GM23338 (cell line): ENCODE measurements around the gene MYOF. TPM values are rescaled to one million over a fixed set of nuclear protein-coding genes. Genes with fewer than 3 reads are reported as not detected.

Experiments used
- ATAC-seq: fragments of 200-7000 bp; cut with Tn5 transposase; 3 replicates; pipeline ENCODE4 v1.9.1; 2020
- DNase-seq: peaks from one replicate; pipeline ENCODE4 v3.0.0-alpha.2; 2015; ENCODE audit warnings: low spot score
- H2AFZ ChIP-seq: fragments of 200-600 bp; sonication (generic); 2 replicates; pipeline ENCODE4 v1.8.0; 2016; ENCODE audit warnings: antibody characterized with exemption, mild to moderate bottlenecking, moderate library complexity
- H3F3A ChIP-seq: fragments of 200-600 bp; sonication (generic); replicated peaks from 2 replicates; pipeline ENCODE4 v1.8.0; 2017; ENCODE audit warnings: antibody characterized with exemption, mixed run types, low read depth
- H3K27ac ChIP-seq: fragments of 200-600 bp; sonication (generic); 2 replicates; pipeline ENCODE4 v1.6.1; 2016; ENCODE audit warnings: low read depth
- H3K27me3 ChIP-seq: fragments of 200-600 bp; sonication (generic); 2 replicates; pipeline ENCODE4 v1.8.0; 2016; ENCODE audit warnings: mild to moderate bottlenecking, mixed run types, moderate library complexity; ENCODE audit not compliant: insufficient read depth
- H3K36me3 ChIP-seq: fragments of 200-600 bp; sonication (generic); 2 replicates; pipeline ENCODE4 v1.8.0; 2016; ENCODE audit warnings: mild to moderate bottlenecking; ENCODE audit not compliant: insufficient read depth
- H3K4me1 ChIP-seq: fragments of 200-600 bp; sonication (generic); 2 replicates; pipeline ENCODE4 v1.8.0; 2016; ENCODE audit warnings: mild to moderate bottlenecking, moderate library complexity; ENCODE audit not compliant: insufficient read depth
- H3K4me2 ChIP-seq: fragments of 200-600 bp; sonication (generic); 2 replicates; pipeline ENCODE4 v1.7.1; 2017; ENCODE audit warnings: mixed run types
- H3K4me3 ChIP-seq: fragments of 200-600 bp; sonication (generic); 2 replicates; pipeline ENCODE4 v1.6.1; 2016; ENCODE audit warnings: mixed run types
- H3K79me2 ChIP-seq: fragments of 200-600 bp; sonication (generic); replicated peaks from 2 replicates; pipeline ENCODE4 v1.8.0; 2017; ENCODE audit warnings: mild to moderate bottlenecking; ENCODE audit not compliant: insufficient read depth
- H3K9me2 ChIP-seq: fragments of 200-600 bp; sonication (generic); 2 replicates; pipeline ENCODE4 v1.8.0; 2017; ENCODE audit not compliant: insufficient read depth
- H4K20me1 ChIP-seq: fragments of 200-600 bp; sonication (generic); replicated peaks from 2 replicates; pipeline ENCODE4 v1.8.0; 2017; ENCODE audit warnings: mild to moderate bottlenecking; ENCODE audit not compliant: insufficient read depth
- H3K27ac Mint-ChIP-seq: 2 replicates; pipeline ENCODE4 v1.8.0; 2020; ENCODE audit warnings: inconsistent platforms, mild to moderate bottlenecking, moderate library complexity, mixed read lengths
- H3K27me3 Mint-ChIP-seq: 3 replicates; pipeline ENCODE4 v1.8.0; 2022; ENCODE audit warnings: low read depth, mild to moderate bottlenecking, moderate library complexity, mixed read lengths, inconsistent platforms; ENCODE audit not compliant: insufficient read depth, poor library complexity
- H3K36me3 Mint-ChIP-seq: 3 replicates; pipeline ENCODE4 v1.8.0; 2021; ENCODE audit warnings: low read depth, mild to moderate bottlenecking, inconsistent platforms, moderate library complexity, mixed read lengths
- H3K4me1 Mint-ChIP-seq: 3 replicates; pipeline ENCODE4 v1.8.0; 2020; ENCODE audit warnings: mild to moderate bottlenecking, inconsistent platforms, mixed read lengths
- H3K4me3 Mint-ChIP-seq: 3 replicates; pipeline ENCODE4 v1.8.0; 2021; ENCODE audit warnings: moderate library complexity, mild to moderate bottlenecking, inconsistent platforms, mixed read lengths
- H3K9me3 Mint-ChIP-seq: 3 replicates; pipeline ENCODE4 v1.8.0; 2020; ENCODE audit warnings: moderate library complexity, mild to moderate bottlenecking, inconsistent platforms, mixed read lengths
- CREB1 ChIP-seq: fragments of 250-450 bp; sonication (Bioruptor Pico); IDR thresholded peaks from 2 replicates; pipeline ENCODE4 v1.5.0; 2020; ENCODE audit warnings: low read depth, mild to moderate bottlenecking, moderate library complexity
- CTCF ChIP-seq, 2 experiments: fragments of 200-600 bp in 1 of 2; sonication (generic) in 1 of 2; conservative IDR thresholded peaks; 2 replicates each; pipeline versions ENCODE4 v1.5.1 to v1.6.1; 2016 to 2017; ENCODE audit warnings: antibody characterized with exemption in 2 of 2, low read depth in 2 of 2, mild to moderate bottlenecking in 2 of 2, moderate library complexity in 1 of 2
- ETS1 ChIP-seq: IDR thresholded peaks from 2 replicates; pipeline ENCODE4 v1.6.1; 2016; ENCODE audit warnings: antibody characterized with exemption
- EZH2 ChIP-seq: fragments of 200-600 bp; sonication (generic); IDR thresholded peaks from one replicate; pipeline ENCODE4 v1.8.0; 2017; ENCODE audit warnings: antibody characterized with exemption, mild to moderate bottlenecking, low read depth; ENCODE audit not compliant: unreplicated experiment
- EZH2phosphoT487 ChIP-seq: fragments of 200-600 bp; sonication (generic); IDR thresholded peaks from one replicate; pipeline ENCODE4 v1.8.1; 2018; ENCODE audit warnings: antibody characterized with exemption; ENCODE audit not compliant: unreplicated experiment
- JUNB ChIP-seq: IDR thresholded peaks from one replicate; pipeline ENCODE4 v1.6.1; 2016; ENCODE audit warnings: antibody characterized with exemption; ENCODE audit not compliant: unreplicated experiment
- NANOG ChIP-seq: IDR thresholded peaks from 2 replicates; pipeline ENCODE4 v1.6.1; 2016; ENCODE audit warnings: antibody characterized with exemption, borderline replicate concordance
- POLR2AphosphoS5 ChIP-seq: IDR thresholded peaks from 2 replicates; pipeline ENCODE4 v1.6.1; 2016; ENCODE audit warnings: antibody characterized with exemption, low read depth
- REST ChIP-seq: IDR thresholded peaks from one replicate; pipeline ENCODE4 v1.6.1; 2018; ENCODE audit warnings: antibody characterized with exemption; ENCODE audit not compliant: unreplicated experiment
- STAT1 ChIP-seq: IDR thresholded peaks from one replicate; pipeline ENCODE4 v1.6.1; 2016; ENCODE audit warnings: antibody characterized with exemption; ENCODE audit not compliant: unreplicated experiment
- ZNF114 ChIP-seq: fragments of 250-450 bp; sonication (Bioruptor Pico); IDR thresholded peaks from 2 replicates; pipeline ENCODE4 v1.5.0; 2020; ENCODE audit warnings: mild to moderate bottlenecking, moderate library complexity
- ZNF331 ChIP-seq: fragments of 250-450 bp; sonication (Bioruptor Pico); IDR thresholded peaks from 2 replicates; pipeline ENCODE4 v1.5.0; 2020; ENCODE audit warnings: low read depth, mild to moderate bottlenecking, moderate library complexity
- ZNF462 ChIP-seq: fragments of 250-450 bp; sonication (Bioruptor Pico); IDR thresholded peaks from 2 replicates; pipeline ENCODE4 v1.5.0; 2020; ENCODE audit warnings: mild to moderate bottlenecking, moderate library complexity
- polyA plus RNA-seq: library from polyadenylated mRNA; unstranded; fragments of >200 nt; fragmentation: Nextera tagmentation; extraction: Ambion mirVana; gene quantifications from 2 replicates; pipeline ENCODE4 v1.2.1, GENCODE V29; 2016
- total RNA-seq: library from RNA; depleted of rRNA; stranded (reverse); fragments of >200 nt; shearing (Covaris generic); gene quantifications from 2 replicates; pipeline ENCODE4 v1.2.3, GENCODE V29; 2014

The MYOF gene
- total and polyA plus RNA-seq, 2 experiments from 2014 or later, result 0.82 to 1.4 TPM

GRCh38 chr10:93299195-93299594 is 182.9 kb downstream of the MYOF start:
- H3K9me3 Mint-ChIP-seq, result no peaks in the 10 kb centered on the region; the same call in 2 of the 3 replicates
- H3K27ac ChIP-seq, result peak overlapping the region; percentile 7; the same call in 1 of the 2 replicates
- DNase-seq, result peak; percentile 33
- H3K27ac Mint-ChIP-seq, result no peak overlapping the region; the same call in 1 of the 2 replicates
- no peak for ATAC-seq
- no peaks in the 10 kb centered on the region for H3K9me2 ChIP-seq
- no peaks in the 10 kb centered on the region for H3K36me3 ChIP-seq
- no peak overlapping the region for H3K4me3 Mint-ChIP-seq
- no peaks in the 10 kb centered on the region for H3F3A ChIP-seq
- no peaks in the 10 kb centered on the region for H3K27me3 ChIP-seq
- H2AFZ ChIP-seq, result no peak overlapping the region
- no peaks in the 10 kb centered on the region for H3K36me3 Mint-ChIP-seq
- no peak overlapping the region for H3K4me3 ChIP-seq
- no peaks in the 10 kb centered on the region; the same call in 1 of the 2 replicates for H3K79me2 ChIP-seq
- H4K20me1 ChIP-seq, result no peaks in the 10 kb centered on the region
- peaks cover 12% of the 10 kb centered on the region for H3K27me3 Mint-ChIP-seq
- H3K4me1 ChIP-seq, result peaks cover 16% of the 10 kb centered on the region
- TF ChIP-seq CREB1 (no peak), POLR2AphosphoS5 (no peak), ZNF331 (CRISPR knock-in tag) (no peak), STAT1 (no peak), CTCF (conservative IDR thresholded peaks at IDR 0.05; ENCODE audit: low read depth in 2 of 2) (no peak), NANOG (no peak), JUNB (no peak), ETS1 (no peak), ZNF114 (CRISPR knock-in tag) (no peak), ZNF462 (CRISPR knock-in tag) (no peak), EZH2phosphoT487 (no peak), EZH2 (no peak), REST (no peak)
- peaks cover 15% of the 10 kb centered on the region for H3K4me1 Mint-ChIP-seq
- H3K4me2 ChIP-seq, result peak overlapping the region; percentile 13; the same call in 1 of the 2 replicates
